Karpas-422 (cell line): ENCODE measurements around the gene FIZ1. TPM values are rescaled to one million over a fixed set of nuclear protein-coding genes. Genes with fewer than 3 reads are reported as not detected.

Source experiments
- DNase-seq: peaks from one replicate; pipeline ENCODE4 v3.0.0-alpha.2; 2015
- H2AFZ ChIP-seq: fragments of 200-600 bp; sonication (generic); 2 replicates; pipeline ENCODE4 v1.6.1; 2014; ENCODE audit warnings: antibody characterized with exemption, low read length, mixed read lengths
- H3K27ac ChIP-seq: fragments of 200-600 bp; sonication (generic); 2 replicates; pipeline ENCODE4 v1.5.1; 2014; ENCODE audit warnings: mild to moderate bottlenecking, low read length, moderate library complexity
- H3K27me3 ChIP-seq: fragments of 200-600 bp; sonication (generic); 2 replicates; pipeline ENCODE4 v1.6.1; 2014; ENCODE audit warnings: low read length, mixed read lengths
- H3K36me3 ChIP-seq: fragments of 200-600 bp; sonication (generic); 2 replicates; pipeline ENCODE4 v1.6.1; 2014; ENCODE audit warnings: low read length, mixed read lengths; ENCODE audit not compliant: insufficient read depth
- H3K4me1 ChIP-seq: fragments of 200-600 bp; sonication (generic); 2 replicates; pipeline ENCODE4 v1.6.1; 2014; ENCODE audit warnings: mild to moderate bottlenecking, low read length, mixed read lengths
- H3K4me2 ChIP-seq: fragments of 200-600 bp; sonication (generic); 2 replicates; pipeline ENCODE4 v1.6.1; 2014; ENCODE audit warnings: low read length, low read depth, mild to moderate bottlenecking; ENCODE audit not compliant: poor library complexity, severe bottlenecking
- H3K4me3 ChIP-seq: fragments of 200-600 bp; sonication (generic); 2 replicates; pipeline ENCODE4 v1.5.1; 2014; ENCODE audit warnings: mild to moderate bottlenecking, antibody characterized with exemption, low read length, mixed read lengths
- H3K79me2 ChIP-seq: fragments of 200-600 bp; sonication (generic); 2 replicates; pipeline ENCODE4 v1.6.1; 2014; ENCODE audit warnings: mild to moderate bottlenecking, low read length, mixed read lengths
- H3K9ac ChIP-seq: fragments of 200-600 bp; sonication (generic); 2 replicates; pipeline ENCODE4 v1.6.0; 2014; ENCODE audit warnings: low read length
- H3K9me2 ChIP-seq: fragments of 200-600 bp; sonication (generic), shearing (Covaris generic); replicated peaks from 2 replicates; pipeline ENCODE4 v1.6.0; 2014; ENCODE audit warnings: mild to moderate bottlenecking, low read length, moderate library complexity; ENCODE audit not compliant: insufficient read depth
- H3K9me3 ChIP-seq: fragments of 300-700, 200-600 bp; sonication (generic); 2 replicates; pipeline ENCODE4 v1.6.1; 2014; ENCODE audit warnings: low read length, mixed read lengths
- H4K20me1 ChIP-seq: fragments of 200-600 bp; sonication (generic); 2 replicates; pipeline ENCODE4 v1.6.1; 2014; ENCODE audit warnings: mild to moderate bottlenecking, antibody characterized with exemption, low read length, low read depth; ENCODE audit not compliant: insufficient read depth
- total RNA-seq: library from RNA; depleted of rRNA; stranded (reverse); fragments of >200 nt; shearing (Covaris generic); gene quantifications from 2 replicates; pipeline ENCODE4 v1.2.3, GENCODE V29; 2014; ENCODE audit warnings: low replicate concordance

The FIZ1 gene
- total RNA-seq, 1 experiment from 2014 or later: 6.4 TPM

GRCh38 chr19:55643887-55644176 lies 44.5 kb upstream of the FIZ1 start:
- no peaks in the 10 kb centered on the region; the same call in 1 of the 2 replicates for H4K20me1 ChIP-seq
- no peaks in the 10 kb centered on the region for H3K9me2 ChIP-seq
- peak overlapping the region; percentile 95 for H3K4me3 ChIP-seq
- no peak overlapping the region for H2AFZ ChIP-seq
- peak overlapping the region; percentile 93 for H3K4me2 ChIP-seq
- peak overlapping the region; percentile 96 for H3K27ac ChIP-seq
- peaks cover 15% of the 10 kb centered on the region for H3K36me3 ChIP-seq
- no peaks in the 10 kb centered on the region for H3K27me3 ChIP-seq
- H3K9me3 ChIP-seq: no peaks in the 10 kb centered on the region
- H3K9ac ChIP-seq: peak overlapping the region; percentile 99
- peaks cover 54% of the 10 kb centered on the region for H3K79me2 ChIP-seq
- peaks cover 64% of the 10 kb centered on the region for H3K4me1 ChIP-seq
- no peak for DNase-seq

- H3K27me3 ChIP-seq: no peaks in the 10 kb centered on the region
- peak; percentile 97 for DNase-seq
- no peaks in the 10 kb centered on the region; the same call in 1 of the 2 replicates for H4K20me1 ChIP-seq
- H3K36me3 ChIP-seq: peaks cover 18% of the 10 kb centered on the region
- H3K79me2 ChIP-seq: peaks cover 51% of the 10 kb centered on the region
- no peak within 1 kb of the TSS for H2AFZ ChIP-seq
- peak within 1 kb of the TSS; percentile 95 for H3K4me3 ChIP-seq
- H3K4me2 ChIP-seq: peak within 1 kb of the TSS; percentile 93
- H3K9me3 ChIP-seq: no peaks in the 10 kb centered on the region
- H3K9me2 ChIP-seq: no peaks in the 10 kb centered on the region
- peak within 1 kb of the TSS; percentile 96 for H3K27ac ChIP-seq
- H3K4me1 ChIP-seq: peaks cover 59% of the 10 kb centered on the region
- peak within 1 kb of the TSS; percentile 99 for H3K9ac ChIP-seq
Measured at GRCh38 chr19:55643003-55643886, 43.9 kb upstream of the FIZ1 start, which contains the start of gene ZNF581. Gene ZNF581 (plus strand): TSS chr19:55643649. CDS start chr19:55644572, 923 bp downstream.

GRCh38 chr19:55642153-55643002 lies 43.1 kb upstream of the FIZ1 start:
- H4K20me1 ChIP-seq: no peaks in the 10 kb centered on the region; the same call in 1 of the 2 replicates
- H3K27ac ChIP-seq: peak overlapping the region; percentile 96
- peaks cover 55% of the 10 kb centered on the region for H3K4me1 ChIP-seq
- H3K9me2 ChIP-seq: no peaks in the 10 kb centered on the region
- DNase-seq: peak; percentile 90
- H3K79me2 ChIP-seq: peaks cover 58% of the 10 kb centered on the region
- H3K9me3 ChIP-seq: no peaks in the 10 kb centered on the region
- peak overlapping the region; percentile 95 for H3K4me3 ChIP-seq
- peaks cover 22% of the 10 kb centered on the region for H3K36me3 ChIP-seq
- peak overlapping the region; percentile 99 for H3K9ac ChIP-seq
- peak overlapping the region; percentile 93 for H3K4me2 ChIP-seq
- H2AFZ ChIP-seq: no peak overlapping the region
- H3K27me3 ChIP-seq: no peaks in the 10 kb centered on the region

- Histone ChIP-seq H3K27me3 (no peaks in the 10 kb centered on the region), H2AFZ (no peak overlapping the region), H3K9me3 (no peaks in the 10 kb centered on the region), H3K4me2 (peak overlapping the region; percentile 93), H3K9ac (peak overlapping the region; percentile 99), H3K79me2 (peaks cover 66% of the 10 kb centered on the region), H4K20me1 (no peaks in the 10 kb centered on the region; the same call in 1 of the 2 replicates), H3K9me2 (no peaks in the 10 kb centered on the region), H3K27ac (peak overlapping the region; percentile 96), H3K4me1 (peaks cover 52% of the 10 kb centered on the region), H3K36me3 (peaks cover 22% of the 10 kb centered on the region), H3K4me3 (peak overlapping the region; percentile 95)
- peak; percentile 88 for DNase-seq
Measured at GRCh38 chr19:55641426-55642152, 42.3 kb upstream of the FIZ1 start.

DNA sequence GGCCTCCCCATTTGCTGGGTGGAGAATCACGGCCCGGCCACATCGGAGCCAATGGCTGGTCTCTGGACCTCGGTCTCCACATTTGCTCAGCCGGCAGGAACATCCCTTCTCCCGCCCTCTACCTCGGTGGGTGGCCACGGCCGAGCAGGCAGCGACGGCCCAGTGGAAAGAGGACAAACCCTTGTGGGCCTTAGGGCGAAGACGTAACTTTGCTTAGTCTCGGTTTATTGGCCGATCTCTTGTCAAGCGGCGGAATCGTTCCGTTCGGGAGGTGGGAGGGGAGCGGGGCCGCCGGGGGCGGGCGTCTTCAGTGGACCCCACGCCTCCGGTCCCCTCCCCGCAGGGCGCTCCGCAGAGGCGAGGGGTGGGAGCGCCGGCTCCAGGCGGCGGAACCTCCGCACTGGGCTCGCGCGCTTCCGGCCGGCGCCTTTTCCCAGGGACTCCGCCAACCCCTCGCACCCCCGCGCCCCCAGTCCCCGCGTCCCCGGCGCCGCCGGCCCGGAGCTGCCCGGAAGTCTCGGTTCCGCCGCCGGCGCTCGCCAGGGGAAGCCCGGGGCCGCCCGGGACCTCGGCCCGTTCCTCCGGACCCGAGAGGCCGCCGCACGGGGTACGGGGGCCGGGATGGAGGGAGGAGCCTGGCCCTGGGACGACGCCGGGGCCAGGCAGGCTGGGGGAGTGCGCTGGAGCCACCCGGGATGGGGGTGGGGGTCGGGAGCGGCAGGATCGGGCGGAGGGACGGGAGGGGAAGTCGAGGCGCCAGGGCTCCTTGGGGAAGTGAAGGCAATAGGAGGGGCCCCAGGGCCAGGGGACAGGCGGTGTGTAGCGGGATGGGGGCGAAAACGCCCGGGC lies 41.5 kb upstream of the FIZ1 start, which contains the start of gene ZNF580:
TSS of gene ZNF580 (plus strand) at position 426 of the 849 bp plus-strand sequence. CDS start 1,507 bp downstream, outside the sequence.
- H3K9me2 ChIP-seq: no peaks in the 10 kb centered on the region
- no peaks in the 10 kb centered on the region for H3K27me3 ChIP-seq
- H3K4me3 ChIP-seq: peak within 1 kb of the TSS; percentile 95
- DNase-seq: peak; percentile 96
- H3K27ac ChIP-seq: peak within 1 kb of the TSS; percentile 96
- H3K4me1 ChIP-seq: peaks cover 54% of the 10 kb centered on the region
- no peak within 1 kb of the TSS for H2AFZ ChIP-seq
- no peaks in the 10 kb centered on the region for H3K9me3 ChIP-seq
- H3K36me3 ChIP-seq: peaks cover 22% of the 10 kb centered on the region
- peak within 1 kb of the TSS; percentile 93 for H3K4me2 ChIP-seq
- H4K20me1 ChIP-seq: no peaks in the 10 kb centered on the region; the same call in 1 of the 2 replicates
- H3K79me2 ChIP-seq: peaks cover 74% of the 10 kb centered on the region
- H3K9ac ChIP-seq: peak within 1 kb of the TSS; percentile 99

- peak; percentile 82 for DNase-seq
- peaks cover 49% of the 10 kb centered on the region for H3K4me1 ChIP-seq
- no peaks in the 10 kb centered on the region for H3K9me3 ChIP-seq
- H3K27ac ChIP-seq: peak overlapping the region; percentile 96
- H3K27me3 ChIP-seq: no peaks in the 10 kb centered on the region
- no peaks in the 10 kb centered on the region; the same call in 1 of the 2 replicates for H4K20me1 ChIP-seq
- H3K9ac ChIP-seq: peak overlapping the region; percentile 99
- H2AFZ ChIP-seq: no peak overlapping the region
- peaks cover 15% of the 10 kb centered on the region for H3K36me3 ChIP-seq
- H3K4me2 ChIP-seq: peak overlapping the region; percentile 93
- H3K4me3 ChIP-seq: peak overlapping the region; percentile 95
- peaks cover 74% of the 10 kb centered on the region for H3K79me2 ChIP-seq
- no peaks in the 10 kb centered on the region for H3K9me2 ChIP-seq
Measured at GRCh38 chr19:55640043-55640576, 40.8 kb upstream of the FIZ1 start.

DNA sequence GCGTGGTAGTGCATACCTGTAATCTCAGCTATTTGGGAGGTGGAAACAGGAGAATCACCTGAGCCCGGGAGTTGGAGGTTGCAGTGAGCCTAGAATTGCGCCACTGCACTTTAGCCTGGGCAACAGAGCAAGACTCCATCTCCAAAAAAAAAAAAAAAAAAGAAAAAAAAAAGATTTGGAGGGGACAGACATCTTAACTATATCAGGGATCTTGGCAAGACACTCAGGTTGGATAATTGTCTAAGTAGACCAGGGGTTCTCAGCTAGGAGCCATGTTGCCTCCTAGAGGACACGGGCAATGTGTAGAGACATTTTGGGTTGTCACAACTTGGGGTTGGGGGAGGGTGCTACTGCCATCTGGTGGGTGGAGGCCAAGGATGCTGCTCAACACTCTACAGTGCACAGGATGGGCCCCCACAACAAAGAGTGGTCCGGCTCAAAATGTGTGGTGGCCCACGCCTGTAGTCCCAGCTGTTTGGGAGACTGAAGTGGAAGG lies 39.6 kb upstream of the FIZ1 start:
- Histone ChIP-seq H3K27me3 (no peaks in the 10 kb centered on the region), H3K9ac (no peak overlapping the region), H3K9me3 (no peaks in the 10 kb centered on the region), H3K79me2 (peaks cover 70% of the 10 kb centered on the region), H3K4me3 (no peak overlapping the region), H2AFZ (no peak overlapping the region), H3K4me2 (no peak overlapping the region), H4K20me1 (no peaks in the 10 kb centered on the region; the same call in 1 of the 2 replicates), H3K9me2 (no peaks in the 10 kb centered on the region), H3K36me3 (peaks cover 7% of the 10 kb centered on the region), H3K27ac (peak overlapping the region; percentile 96; the same call in 1 of the 2 replicates), H3K4me1 (peaks cover 47% of the 10 kb centered on the region)
- DNase-seq: peak; percentile 95
